B cell (primary cell): Measurements from ENCODE around the gene RGS6. TPM values are rescaled to one million over a fixed set of nuclear protein-coding genes. Genes with fewer than 3 reads are reported as not detected.

ENCODE experiments used
- ATAC-seq: fragments of 200-7000 bp; cut with Tn5 transposase; one replicate; pipeline ENCODE4 v1.10.0; 2021; ENCODE audit warnings: low read depth, mild to moderate bottlenecking, moderate number of reproducible peaks, moderate library complexity
- CTCF ChIA-PET: fragments of 350-600 bp; sonication (Branson Sonifier 250); formaldehyde crosslinking; loops from one replicate; lab custom pipeline; 2021; ENCODE audit warnings: antibody characterized with exemption, inconsistent platforms; lab: Charles Lee
- POLR2A ChIA-PET: fragments of 350-600 bp; sonication (Branson Sonifier 250); formaldehyde crosslinking; loops from one replicate; lab custom pipeline; 2021; ENCODE audit warnings: antibody characterized with exemption; lab: Charles Lee
- DNase-seq: peaks from one replicate; pipeline ENCODE4 v3.0.0; 2013
- H2AFZ ChIP-seq: 2 replicates; pipeline ENCODE4 v1.6.1; 2012; ENCODE audit warnings: mild to moderate bottlenecking, low read depth, low read length; ENCODE audit not compliant: insufficient read depth, poor library complexity, severe bottlenecking
- H3K27ac ChIP-seq, 2 donors: 1 replicate in 1 of 2; 2 replicates in 1 of 2; pipeline ENCODE4 v1.5.1; 2012 to 2013; ENCODE audit warnings: low read length in 2 of 2, mild to moderate bottlenecking in 2 of 2, moderate library complexity in 1 of 2
- H3K27me3 ChIP-seq, 4 experiments: fragments of 200-600 bp in 1 of 4; sonication (generic) in 1 of 4; replicated peaks in 1 of 4; 1 replicate in 2 of 4; 2 replicates in 2 of 4; pipeline versions ENCODE4 v1.6.1 to v1.7.0; 2013 to 2016; ENCODE audit warnings: low read length in 3 of 4, mild to moderate bottlenecking in 2 of 4, mixed read lengths in 1 of 4, moderate library complexity in 1 of 4; ENCODE audit not compliant: insufficient read depth in 4 of 4, control insufficient read depth in 3 of 4; ENCODE audit errors: control extremely low read depth in 1 of 4
- H3K36me3 ChIP-seq, 2 experiments: replicated peaks in 1 of 2; 1 replicate in 1 of 2; 2 replicates in 1 of 2; pipeline versions ENCODE4 v1.6.1 to v1.7.1; 2013; ENCODE audit warnings: low read length in 1 of 2; ENCODE audit not compliant: insufficient read depth in 2 of 2, control insufficient read depth in 1 of 2; ENCODE audit errors: control extremely low read depth in 1 of 2, extremely low read depth in 1 of 2
- H3K4me1 ChIP-seq, 2 donors: fragments of 200-600 bp in 1 of 2; sonication (generic) in 1 of 2; 1 replicate in 1 of 2; 2 replicates in 1 of 2; pipeline versions ENCODE4 v1.5.1 to v1.6.1; 2013 to 2017; ENCODE audit warnings: low read length in 2 of 2; ENCODE audit not compliant: control insufficient read depth in 2 of 2, insufficient read depth in 2 of 2
- H3K4me2 ChIP-seq: replicated peaks from 2 replicates; pipeline ENCODE3; 2012; ENCODE audit warnings: mild to moderate bottlenecking, low read depth, low read length; ENCODE audit not compliant: poor library complexity, severe bottlenecking
- H3K4me3 ChIP-seq, 5 experiments: fragments of 200-600 bp in 1 of 5; sonication (generic) in 1 of 5; 1 replicate in 3 of 5; 2 replicates in 2 of 5; pipeline versions ENCODE4 v1.5.1 to v1.7.0; 2011 to 2016; ENCODE audit warnings: low read length in 4 of 5, mild to moderate bottlenecking in 4 of 5, low read depth in 2 of 5, control low read depth in 1 of 5, moderate library complexity in 1 of 5; ENCODE audit not compliant: insufficient read depth in 1 of 5; ENCODE audit errors: control extremely low read depth in 1 of 5, extremely low read depth in 1 of 5
- H3K79me2 ChIP-seq: fragments of 200-600 bp; sonication (generic); one replicate; pipeline ENCODE4 v1.6.0; 2016; ENCODE audit warnings: low read length; ENCODE audit not compliant: control insufficient read depth, insufficient read depth
- H3K9ac ChIP-seq: fragments of 200-600 bp; sonication (generic); 2 replicates; pipeline ENCODE4 v1.6.1; 2017; ENCODE audit warnings: mild to moderate bottlenecking, low read length, moderate library complexity
- H3K9me3 ChIP-seq, 3 donors: one replicate each; pipeline versions ENCODE4 v1.6.1 to v1.7.1; 2013; ENCODE audit warnings: low read length in 2 of 3; ENCODE audit not compliant: control insufficient read depth in 2 of 3, insufficient read depth in 1 of 3; ENCODE audit errors: control extremely low read depth in 1 of 3
- H4K20me1 ChIP-seq: 2 replicates; pipeline ENCODE4 v1.6.0; 2012; ENCODE audit warnings: mild to moderate bottlenecking, low read length; ENCODE audit not compliant: insufficient read depth, control insufficient read depth, poor library complexity, severe bottlenecking
- H3K27ac Mint-ChIP-seq: one replicate; pipeline ENCODE4 v1.8.0; 2021; ENCODE audit warnings: mixed read lengths
- H3K27me3 Mint-ChIP-seq: one replicate; pipeline ENCODE4 v1.8.0; 2021; ENCODE audit warnings: mixed read lengths
- H3K4me1 Mint-ChIP-seq: one replicate; pipeline ENCODE4 v1.8.0; 2021; ENCODE audit warnings: mixed read lengths
- H3K4me3 Mint-ChIP-seq: one replicate; pipeline ENCODE4 v1.8.0; 2021; ENCODE audit warnings: mixed read lengths
- H3K9me3 Mint-ChIP-seq: one replicate; pipeline ENCODE4 v1.8.0; 2022; ENCODE audit warnings: mixed read lengths; ENCODE audit not compliant: insufficient read depth
- CTCF ChIP-seq: fragments of 200-600 bp; IDR thresholded peaks from one replicate; pipeline ENCODE4 v1.8.0; 2022; ENCODE audit warnings: antibody characterized with exemption, mild to moderate bottlenecking
- EZH2 ChIP-seq: IDR thresholded peaks from 2 replicates; pipeline ENCODE4 v1.6.1; 2012; ENCODE audit warnings: borderline replicate concordance, low read depth, mild to moderate bottlenecking, moderate library complexity, low read length; ENCODE audit not compliant: insufficient read depth, poor library complexity, severe bottlenecking
- WGBS: methylation state at CpG from one replicate; pipeline ENCODE4 v1.1.5; 2013; ENCODE audit warnings: missing lambda C conversion rate; ENCODE audit not compliant: insufficient coverage; 5-methylcytosine and 5-hydroxymethylcytosine counted together
- intact Hi-C: fragments of 100-400 bp; cut with micrococcal nuclease; formaldehyde crosslinking; loops from one replicate; pipeline ENCODE4 v1.10.0; 2022
- polyA plus RNA-seq: library from polyadenylated mRNA; depleted of rRNA; stranded (reverse); fragments of >200 nt; gene quantifications from 2 replicates; pipeline ENCODE4 v1.2.3, GENCODE V29; 2012
- total RNA-seq, 2 donors: library from RNA; stranded (reverse); fragments of 120-200 nt in 1 of 2; gene quantifications; 1 replicate in 1 of 2; 2 replicates in 1 of 2; pipeline versions ENCODE4 v1.2.3 to v1.2.4, GENCODE V29; 2013 to 2022

RGS6 gene
- total and polyA plus RNA-seq, 2 donors (not counting 1 experiment from before 2014, with no cell fraction given) = 0.07 TPM; not detected in 1

GRCh38 chr14:72582582-72582981, 650.4 kb downstream of the RGS6 start:
- Histone ChIP-seq H4K20me1 (no peaks in the 10 kb centered on the region), H2AFZ (no peak overlapping the region), H3K9me3 (no peaks in the 10 kb centered on the region), H3K27me3 (no peaks in the 10 kb centered on the region), H3K4me3 (no peak overlapping the region), H3K4me1 (no peaks in the 10 kb centered on the region), H3K79me2 (no peaks in the 10 kb centered on the region), H3K4me2 (no peak overlapping the region), H3K9ac (no peak overlapping the region), H3K36me3 (no peaks in the 10 kb centered on the region), H3K27ac (no peak overlapping the region)
- Mint-ChIP-seq H3K9me3 (no peaks in the 10 kb centered on the region), H3K27ac (no peak overlapping the region), H3K4me3 (no peak overlapping the region), H3K4me1 (peaks cover 2% of the 10 kb centered on the region), H3K27me3 (no peaks in the 10 kb centered on the region)
- no CpG with 5 or more reads among the region's 1 CpG for WGBS
- TF ChIP-seq CTCF = no peak
- POLR2A ChIA-PET = no interaction called here
- intact Hi-C loops = no loop called here
- CTCF ChIA-PET = no interaction called here
- no peak for ATAC-seq
- no peak for DNase-seq

GRCh38 chr14:72583316-72584272, 651.4 kb downstream of the RGS6 start:
- ChIA-PET POLR2A (no interaction called here), CTCF (no interaction called here)
- H4K20me1 ChIP-seq = no peaks in the 10 kb centered on the region
- no peak overlapping the region for H3K27ac ChIP-seq
- no peak for TF ChIP-seq CTCF
- no peak for TF ChIP-seq EZH2
- Mint-ChIP-seq H3K27me3 (no peaks in the 10 kb centered on the region), H3K27ac (no peak overlapping the region), H3K9me3 (no peaks in the 10 kb centered on the region), H3K4me3 (no peak overlapping the region), H3K4me1 (peaks cover 5% of the 10 kb centered on the region)
- no peak overlapping the region for H3K9ac ChIP-seq
- no peak overlapping the region for H2AFZ ChIP-seq
- DNase-seq = no peak
- no peak overlapping the region for H3K4me3 ChIP-seq
- WGBS = 100% methylated on average over 1 of the region's 5 CpGs
- H3K4me1 ChIP-seq = peaks cover 5 to 7% of the 10 kb centered on the region in 2 donors
- no peaks in the 10 kb centered on the region for H3K27me3 ChIP-seq
- intact Hi-C loops = no loop called here
- no peak overlapping the region for H3K4me2 ChIP-seq
- H3K36me3 ChIP-seq = no peaks in the 10 kb centered on the region
- H3K9me3 ChIP-seq = no peaks in the 10 kb centered on the region
- ATAC-seq = no peak
- no peaks in the 10 kb centered on the region for H3K79me2 ChIP-seq
